ENCODE measurements around the gene KSR1. TPM values are rescaled to one million over a fixed set of nuclear protein-coding genes. Genes with fewer than 3 reads are reported as not detected.

The KSR1 gene
- total RNA-seq, 1 donor from 2014 or later: 114 TPM

DNA sequence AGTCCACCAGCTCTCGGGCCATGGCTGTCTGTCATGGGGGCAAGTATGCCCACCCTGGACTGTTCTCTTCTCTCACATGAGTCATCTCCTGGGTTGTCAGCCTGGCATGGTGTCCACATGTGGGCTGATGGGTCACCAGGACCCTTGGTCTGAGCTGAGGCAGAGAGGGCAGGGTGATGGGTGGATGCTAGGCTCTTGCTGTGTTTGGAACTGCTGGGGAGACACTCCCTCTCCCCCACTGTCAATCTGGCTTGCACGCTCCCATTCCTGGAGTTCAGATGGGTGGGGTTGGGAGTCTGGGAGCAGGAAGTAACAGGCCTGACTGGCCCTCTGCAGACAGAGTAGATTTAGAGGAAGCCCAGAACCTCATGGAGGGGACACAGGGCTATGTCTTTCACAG is 28.9 kb downstream of the KSR1 start:
- Mint-ChIP-seq H3K9me3 (no peaks in the 10 kb centered on the region), H3K4me1 (peaks cover 51% of the 10 kb centered on the region), H3K36me3 (ENCODE audit: low read depth) (peaks cover 8% of the 10 kb centered on the region), H3K4me3 (no peak overlapping the region), H3K27me3 (no peaks in the 10 kb centered on the region), H3K27ac (no peak overlapping the region)
- TF ChIP-seq, protein P1, sequence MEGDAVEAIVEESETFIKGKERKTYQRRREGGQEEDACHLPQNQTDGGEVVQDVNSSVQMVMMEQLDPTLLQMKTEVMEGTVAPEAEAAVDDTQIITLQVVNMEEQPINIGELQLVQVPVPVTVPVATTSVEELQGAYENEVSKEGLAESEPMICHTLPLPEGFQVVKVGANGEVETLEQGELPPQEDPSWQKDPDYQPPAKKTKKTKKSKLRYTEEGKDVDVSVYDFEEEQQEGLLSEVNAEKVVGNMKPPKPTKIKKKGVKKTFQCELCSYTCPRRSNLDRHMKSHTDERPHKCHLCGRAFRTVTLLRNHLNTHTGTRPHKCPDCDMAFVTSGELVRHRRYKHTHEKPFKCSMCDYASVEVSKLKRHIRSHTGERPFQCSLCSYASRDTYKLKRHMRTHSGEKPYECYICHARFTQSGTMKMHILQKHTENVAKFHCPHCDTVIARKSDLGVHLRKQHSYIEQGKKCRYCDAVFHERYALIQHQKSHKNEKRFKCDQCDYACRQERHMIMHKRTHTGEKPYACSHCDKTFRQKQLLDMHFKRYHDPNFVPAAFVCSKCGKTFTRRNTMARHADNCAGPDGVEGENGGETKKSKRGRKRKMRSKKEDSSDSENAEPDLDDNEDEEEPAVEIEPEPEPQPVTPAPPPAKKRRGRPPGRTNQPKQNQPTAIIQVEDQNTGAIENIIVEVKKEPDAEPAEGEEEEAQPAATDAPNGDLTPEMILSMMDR (IDR thresholded peaks at IDR 0.05): no peak
- ATAC-seq (ENCODE audit: low read depth): no peak
- ChIA-PET POLR2A (no interaction called here), CTCF (no interaction called here)
- no peak for DNase-seq
- intact Hi-C loops (cut with micrococcal nuclease): no loop called here

DNA sequence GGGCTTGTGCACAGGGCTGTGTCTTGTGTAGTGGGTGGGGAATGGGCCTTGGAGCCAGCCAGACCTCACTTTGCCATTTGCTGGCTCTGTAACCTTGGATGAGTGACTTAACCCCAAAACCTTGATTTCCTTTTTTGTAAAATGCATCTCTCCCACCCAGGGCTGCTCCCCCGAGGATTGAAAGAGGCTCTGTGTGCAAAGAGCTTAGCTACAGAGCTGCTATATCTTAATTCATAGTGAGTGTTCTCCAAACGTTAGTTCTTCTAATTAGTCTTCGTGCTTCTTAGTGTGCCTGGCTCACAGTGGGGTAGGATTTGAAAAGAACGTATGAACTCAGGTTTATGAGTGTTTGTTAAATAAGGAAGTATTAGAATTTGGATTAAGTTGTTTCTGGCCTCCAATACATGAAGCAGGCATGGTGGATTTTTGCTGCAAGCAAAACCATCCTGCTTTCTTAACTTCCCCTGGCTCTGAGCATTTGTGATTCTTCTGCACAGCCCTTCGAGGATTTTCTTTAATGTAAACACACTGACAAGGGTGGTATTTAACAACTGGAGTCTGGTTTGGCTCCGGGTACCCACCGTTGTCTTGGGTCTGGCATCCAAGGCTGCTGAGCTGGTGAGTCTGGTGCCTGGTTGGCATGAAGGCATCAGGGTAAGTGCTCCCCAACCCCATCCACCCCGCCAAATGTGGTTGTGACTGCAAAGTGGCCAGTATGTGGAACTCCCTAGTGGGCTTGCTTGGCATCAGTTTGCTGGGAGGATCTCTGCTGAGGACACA is 29.7 kb downstream of the KSR1 start:
- ATAC-seq (ENCODE audit: low read depth) (no peak), DNase-seq (no peak)
- ChIA-PET POLR2A (no interaction called here), CTCF (interaction anchor here (1.3 kb wide), 1 partner anchor 114 kb away, joined by 4 read pairs; no protein-coding TSS in a partner anchor)
- Mint-ChIP-seq H3K4me3 (no peak overlapping the region), H3K4me1 (peaks cover 44% of the 10 kb centered on the region), H3K27ac (no peak overlapping the region), H3K36me3 (ENCODE audit: low read depth) (peaks cover 8% of the 10 kb centered on the region), H3K27me3 (no peaks in the 10 kb centered on the region), H3K9me3 (no peaks in the 10 kb centered on the region)
- TF ChIP-seq, protein P1 (IDR thresholded peaks at IDR 0.05): no peak
- intact Hi-C loops (cut with micrococcal nuclease): no loop called here

DNA sequence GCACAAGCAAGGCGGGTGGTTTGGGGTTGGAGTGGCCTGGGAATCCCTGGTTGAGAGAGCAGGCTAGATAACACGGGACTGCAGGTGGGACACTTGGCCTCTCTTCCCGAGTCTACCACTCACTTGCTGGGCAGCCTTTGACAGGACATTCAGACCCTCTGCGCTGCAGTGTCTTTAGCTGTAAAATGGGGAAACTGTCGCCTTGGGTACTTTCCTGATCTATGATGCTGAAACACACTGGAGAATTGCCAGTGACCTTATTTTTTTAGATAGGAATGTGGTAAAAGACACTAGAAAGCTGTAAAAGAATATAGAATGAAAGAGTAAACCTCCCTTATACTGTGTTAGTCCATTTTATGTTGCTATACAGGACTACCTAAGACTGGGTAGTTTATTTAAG is 30.5 kb downstream of the KSR1 start:
- Mint-ChIP-seq H3K4me1 (peaks cover 37% of the 10 kb centered on the region), H3K36me3 (ENCODE audit: low read depth) (peaks cover 8% of the 10 kb centered on the region), H3K27ac (no peak overlapping the region), H3K27me3 (no peaks in the 10 kb centered on the region), H3K9me3 (no peaks in the 10 kb centered on the region), H3K4me3 (no peak overlapping the region)
- TF ChIP-seq, protein P1 (IDR thresholded peaks at IDR 0.05): no peak
- ChIA-PET CTCF (interaction anchor here (1.3 kb wide), 1 partner anchor 113 kb away, joined by 4 read pairs; no protein-coding TSS in a partner anchor), POLR2A (interaction anchor here (0.6 kb wide), 1 partner anchor 66 kb away, joined by 3 read pairs; no protein-coding TSS in a partner anchor)
- intact Hi-C loops (cut with micrococcal nuclease): no loop called here
- DNase-seq (no peak), ATAC-seq (ENCODE audit: low read depth) (no peak)

DNA sequence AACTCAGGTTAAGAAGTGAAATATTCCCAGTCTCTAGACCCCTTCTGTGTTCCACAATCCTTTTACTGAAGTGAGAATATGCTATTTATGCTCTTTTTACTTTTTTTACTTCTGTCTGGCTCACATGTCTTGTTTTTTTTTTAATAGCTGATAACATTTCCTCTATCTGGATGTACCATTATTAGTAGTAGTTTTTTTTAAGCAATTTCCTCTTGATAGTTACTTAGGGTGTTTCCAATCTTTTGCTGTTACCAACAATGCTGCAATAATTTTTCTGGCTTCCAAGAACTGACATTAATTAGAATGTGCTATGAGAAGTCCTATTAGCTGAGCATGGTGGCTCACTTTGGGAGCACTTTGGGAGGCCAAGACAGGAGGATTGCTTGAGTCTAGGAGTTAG is 32.0 kb downstream of the KSR1 start:
- POLR2A ChIA-PET: no interaction called here
- DNase-seq (no peak), ATAC-seq (ENCODE audit: low read depth) (no peak)
- no peaks in the 10 kb centered on the region for H3K27me3 Mint-ChIP-seq
- H3K27ac Mint-ChIP-seq: no peak overlapping the region
- H3K36me3 Mint-ChIP-seq (ENCODE audit: low read depth): peaks cover 8% of the 10 kb centered on the region
- CTCF ChIA-PET: no interaction called here
- no peaks in the 10 kb centered on the region for H3K9me3 Mint-ChIP-seq
- peaks cover 31% of the 10 kb centered on the region for H3K4me1 Mint-ChIP-seq
- TF ChIP-seq, protein P1 (IDR thresholded peaks at IDR 0.05): no peak
- no peak overlapping the region for H3K4me3 Mint-ChIP-seq
- intact Hi-C loops (cut with micrococcal nuclease): no loop called here

DNA sequence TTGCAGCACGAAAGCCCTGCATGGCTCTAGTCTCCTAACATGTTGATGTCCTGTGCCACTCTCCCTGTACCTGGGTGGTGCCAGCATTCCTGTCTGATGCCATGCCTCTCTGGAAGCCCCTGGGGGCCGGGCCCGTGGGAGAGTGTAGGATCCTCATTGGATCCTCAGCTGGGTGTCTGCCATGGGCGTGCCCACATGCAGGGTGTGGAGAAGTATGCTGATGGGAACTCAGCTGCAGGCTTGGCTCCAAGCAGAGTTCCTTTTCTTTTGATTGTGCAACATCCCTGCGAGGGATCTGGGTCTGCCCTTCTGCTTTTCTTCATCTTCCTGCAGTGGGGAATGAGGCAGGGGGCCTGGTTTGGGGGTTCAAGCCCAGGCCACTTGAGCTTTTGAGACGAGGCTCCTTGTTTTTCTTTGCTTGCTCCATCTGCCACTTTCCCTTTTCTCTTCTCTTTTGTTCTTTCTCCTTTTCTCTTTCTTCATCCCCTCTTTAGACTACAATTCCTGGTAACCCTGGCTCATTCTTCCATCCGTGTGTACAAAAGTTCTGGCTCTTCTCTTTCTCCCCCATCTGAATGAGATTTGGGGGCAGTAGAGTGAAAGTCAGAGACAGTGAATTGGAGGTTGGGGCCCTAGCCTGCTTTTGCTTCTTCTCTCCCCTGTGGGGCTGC is 32.9 kb downstream of the KSR1 start:
- intact Hi-C loops (cut with micrococcal nuclease): no loop called here

More for the DNA sequence above, 32.9 kb downstream of the KSR1 start:
- H3K27ac Mint-ChIP-seq: no peak overlapping the region
- H3K4me1 Mint-ChIP-seq: peaks cover 33% of the 10 kb centered on the region
- CTCF ChIA-PET: no interaction called here
- no peaks in the 10 kb centered on the region for H3K27me3 Mint-ChIP-seq
- DNase-seq (no peak), ATAC-seq (ENCODE audit: low read depth) (no peak)
- H3K36me3 Mint-ChIP-seq (ENCODE audit: low read depth): peaks cover 6% of the 10 kb centered on the region
- H3K9me3 Mint-ChIP-seq: no peaks in the 10 kb centered on the region
- TF ChIP-seq, protein P1 (IDR thresholded peaks at IDR 0.05): no peak
- POLR2A ChIA-PET: no interaction called here
- H3K4me3 Mint-ChIP-seq: no peak overlapping the region
